ENCODE results near the gene MCOLN2. TPM values are rescaled to one million over a fixed set of nuclear protein-coding genes. Genes with fewer than 3 reads are reported as not detected.

The MCOLN2 gene
- total RNA-seq, 1 donor from 2014 or later = 0.11 TPM

GRCh38 chr1:84985365-84985764 lies 11.5 kb downstream of the MCOLN2 start:
- Histone ChIP-seq H3K27ac (no peak overlapping the region), H3K27me3 (no peaks in the 10 kb centered on the region), H2AFZ (replicated peaks) (no peak overlapping the region), H4K20me1 (ENCODE audit: low read depth) (no peaks in the 10 kb centered on the region), H3K4me2 (no peak overlapping the region), H3K4me3 (no peak overlapping the region), H3K36me3 (no peaks in the 10 kb centered on the region), H3K4me1 (no peaks in the 10 kb centered on the region), H3K79me2 (ENCODE audit: low read depth) (no peaks in the 10 kb centered on the region), H3F3A (ENCODE audit: low read depth) (no peaks in the 10 kb centered on the region), H3K9me3 (ENCODE audit: low read depth) (no peaks in the 10 kb centered on the region), H3K9ac (no peak overlapping the region)
- TF ChIP-seq EZH2phosphoT487 (IDR thresholded peaks at IDR 0.05) (no peak), EZH2 (IDR thresholded peaks at IDR 0.05) (no peak), CTCF (IDR thresholded peaks at IDR 0.05) (no peak)
- no peak overlapping the region for H3K4me3 Mint-ChIP-seq
- no peaks in the 10 kb centered on the region for H3K36me3 Mint-ChIP-seq
- no peak overlapping the region for H3K27ac Mint-ChIP-seq
- peaks cover 7% of the 10 kb centered on the region for H3K27me3 Mint-ChIP-seq (ENCODE audit: insufficient read depth, low read depth)
- H3K9me3 Mint-ChIP-seq = no peaks in the 10 kb centered on the region
- DNase-seq (ENCODE audit: low spot score) = no peak
- no peaks in the 10 kb centered on the region for H3K4me1 Mint-ChIP-seq

GRCh38 chr1:84982395-84982794 lies 14.5 kb downstream of the MCOLN2 start:
- Mint-ChIP-seq H3K36me3 (no peaks in the 10 kb centered on the region), H3K27me3 (ENCODE audit: insufficient read depth, low read depth) (peaks cover 3% of the 10 kb centered on the region), H3K4me1 (no peaks in the 10 kb centered on the region), H3K4me3 (no peak overlapping the region), H3K9me3 (peaks cover 6% of the 10 kb centered on the region), H3K27ac (no peak overlapping the region)
- Histone ChIP-seq H3K4me1 (no peaks in the 10 kb centered on the region), H3K27ac (no peak overlapping the region), H3K27me3 (no peaks in the 10 kb centered on the region), H2AFZ (replicated peaks) (no peak overlapping the region), H3F3A (ENCODE audit: low read depth) (no peaks in the 10 kb centered on the region), H3K4me3 (no peak overlapping the region), H4K20me1 (ENCODE audit: low read depth) (no peaks in the 10 kb centered on the region), H3K9ac (no peak overlapping the region), H3K79me2 (ENCODE audit: low read depth) (no peaks in the 10 kb centered on the region), H3K36me3 (no peaks in the 10 kb centered on the region), H3K4me2 (no peak overlapping the region), H3K9me3 (ENCODE audit: low read depth) (no peaks in the 10 kb centered on the region)
- no peak for TF ChIP-seq EZH2phosphoT487 (IDR thresholded peaks at IDR 0.05)
- TF ChIP-seq CTCF (IDR thresholded peaks at IDR 0.05) = no peak
- no peak for TF ChIP-seq EZH2 (IDR thresholded peaks at IDR 0.05)
- no peak for DNase-seq (ENCODE audit: low spot score)

- peaks cover 6% of the 10 kb centered on the region for H3K27me3 Mint-ChIP-seq (ENCODE audit: insufficient read depth, low read depth)
- TF ChIP-seq CTCF (IDR thresholded peaks at IDR 0.05) = no peak
- no peak for TF ChIP-seq EZH2phosphoT487 (IDR thresholded peaks at IDR 0.05)
- no peak for TF ChIP-seq EZH2 (IDR thresholded peaks at IDR 0.05)
- no peaks in the 10 kb centered on the region for H3K36me3 ChIP-seq
- H3K27ac Mint-ChIP-seq = no peak overlapping the region
- H3K9ac ChIP-seq = no peak overlapping the region
- no peak overlapping the region for H3K27ac ChIP-seq
- no peaks in the 10 kb centered on the region for H3F3A ChIP-seq (ENCODE audit: low read depth)
- H3K9me3 Mint-ChIP-seq = peaks cover 6% of the 10 kb centered on the region
- H3K4me3 Mint-ChIP-seq = no peak overlapping the region
- no peak overlapping the region for H2AFZ ChIP-seq (replicated peaks)
- no peaks in the 10 kb centered on the region for H3K4me1 Mint-ChIP-seq
- DNase-seq (ENCODE audit: low spot score) = no peak
- H3K79me2 ChIP-seq (ENCODE audit: low read depth) = no peaks in the 10 kb centered on the region
- H3K27me3 ChIP-seq = no peaks in the 10 kb centered on the region
- H4K20me1 ChIP-seq (ENCODE audit: low read depth) = no peaks in the 10 kb centered on the region
- no peaks in the 10 kb centered on the region for H3K36me3 Mint-ChIP-seq
- no peak overlapping the region for H3K4me2 ChIP-seq
- no peak overlapping the region for H3K4me3 ChIP-seq
- H3K9me3 ChIP-seq (ENCODE audit: low read depth) = no peaks in the 10 kb centered on the region
- no peaks in the 10 kb centered on the region for H3K4me1 ChIP-seq
Measured at GRCh38 chr1:84975035-84975434, 21.9 kb downstream of the MCOLN2 start.

Data from neural progenitor cell (in vitro differentiated cells).